CD4-positive, alpha-beta T cell treated with Interleukin-4 for 1 hour (primary cell): ENCODE results near the gene CFAP410.
A peak's percentile ranks its signal among the peaks of the same experiment; 100 is the strongest.
"Not testable (repeated sequence)": the region's sequence is repeated elsewhere in the genome, so short reads cannot be mapped to it uniquely, and the experiment has no call there.

Experiments
- DNase-seq, 2 donors: peaks; one replicate each; pipeline ENCODE4 v3.0.0-alpha.2; 2020 to 2022

CFAP410 gene

DNA sequence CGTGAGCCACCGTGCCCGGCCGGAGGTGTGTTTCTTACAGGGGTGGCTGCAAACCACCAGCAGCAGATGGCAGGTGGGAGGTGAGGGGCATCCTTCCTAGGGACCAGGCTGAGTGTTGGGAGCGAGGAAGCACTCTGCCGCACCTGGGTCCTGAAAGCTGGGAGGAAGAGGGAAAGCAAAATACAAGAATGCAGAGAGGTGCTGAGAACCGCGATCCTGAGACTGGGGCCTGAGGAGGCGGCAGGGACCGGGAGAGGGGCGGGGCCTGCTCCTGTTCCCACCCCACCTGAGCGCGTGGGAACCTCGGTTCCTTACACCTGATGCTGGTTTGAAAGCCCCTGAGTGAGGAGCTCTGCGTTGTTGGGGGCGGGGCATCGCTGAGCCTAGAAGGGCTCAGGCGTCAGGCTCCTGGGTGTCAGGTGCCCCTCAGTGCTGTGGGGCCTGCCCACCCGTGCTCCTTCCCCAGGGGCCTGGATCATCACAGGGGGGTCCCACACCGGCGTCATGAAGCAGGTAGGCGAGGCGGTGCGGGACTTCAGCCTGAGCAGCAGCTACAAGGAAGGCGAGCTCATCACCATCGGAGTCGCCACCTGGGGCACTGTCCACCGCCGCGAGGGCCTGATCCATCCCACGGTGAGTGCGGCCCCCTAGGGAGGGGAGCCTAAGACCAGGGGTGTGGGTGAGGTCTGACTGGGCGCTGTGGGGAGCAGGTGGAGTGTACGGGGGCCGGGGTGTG is 29.7 kb upstream of the CFAP410 start:
- no peak for DNase-seq

DNA sequence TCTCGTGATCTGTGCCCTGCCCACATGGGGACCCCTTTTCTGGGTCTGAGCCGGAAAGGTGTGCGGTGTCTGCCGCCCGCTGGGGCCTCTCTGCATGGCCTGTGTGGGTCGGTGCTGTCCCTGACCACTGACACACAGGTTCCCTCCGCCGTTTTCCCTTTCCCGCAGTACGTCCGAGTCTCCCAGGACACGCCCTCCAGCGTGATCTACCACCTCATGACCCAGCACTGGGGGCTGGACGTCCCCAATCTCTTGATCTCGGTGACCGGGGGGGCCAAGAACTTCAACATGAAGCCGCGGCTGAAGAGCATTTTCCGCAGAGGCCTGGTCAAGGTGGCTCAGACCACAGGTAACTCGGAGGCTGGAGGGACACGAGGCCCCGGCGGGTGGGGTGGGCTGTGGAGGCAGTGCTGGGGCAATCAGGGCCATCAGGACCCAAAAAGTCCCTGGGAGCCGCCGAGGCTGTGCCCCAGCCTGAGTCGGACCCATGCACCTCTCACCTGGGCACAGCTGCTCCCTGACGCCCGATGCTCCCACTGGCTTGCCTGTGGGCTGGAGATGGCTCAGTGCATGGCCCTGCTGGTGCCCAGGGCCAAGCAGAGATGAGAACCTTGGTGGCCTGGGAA is 27.5 kb upstream of the CFAP410 start:
- DNase-seq: no peak

DNA sequence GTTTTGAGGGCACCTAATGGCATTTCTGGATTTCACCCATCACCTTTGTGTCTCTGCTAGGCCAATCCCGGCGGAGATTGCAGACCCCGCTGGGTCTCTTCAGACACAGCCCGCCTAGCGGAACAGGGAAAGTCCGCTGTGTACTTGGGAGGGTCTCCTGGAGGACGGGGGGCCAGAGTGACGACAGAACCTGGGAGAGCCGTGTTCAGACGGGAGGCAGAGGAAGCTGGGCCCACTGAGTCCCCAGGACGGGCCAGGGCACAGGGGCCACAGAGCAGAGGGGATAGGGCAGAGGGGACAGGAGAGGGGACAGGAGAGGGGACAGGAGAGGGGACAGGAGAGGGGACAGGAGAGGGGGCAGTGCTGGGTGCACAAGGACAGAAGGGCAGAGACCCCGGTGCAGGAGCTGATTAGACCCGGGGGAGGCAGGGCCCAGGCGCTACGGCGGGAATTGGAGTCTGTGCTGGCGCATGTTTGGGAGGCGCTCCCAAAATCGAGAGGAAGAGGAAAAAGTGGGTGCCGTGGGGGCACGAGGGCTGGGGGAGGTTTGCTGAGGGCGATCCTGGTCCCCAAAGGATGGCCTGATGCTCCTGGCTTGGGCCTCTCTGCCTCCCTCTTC is 26.9 kb upstream of the CFAP410 start:
- DNase-seq: no peak

DNA sequence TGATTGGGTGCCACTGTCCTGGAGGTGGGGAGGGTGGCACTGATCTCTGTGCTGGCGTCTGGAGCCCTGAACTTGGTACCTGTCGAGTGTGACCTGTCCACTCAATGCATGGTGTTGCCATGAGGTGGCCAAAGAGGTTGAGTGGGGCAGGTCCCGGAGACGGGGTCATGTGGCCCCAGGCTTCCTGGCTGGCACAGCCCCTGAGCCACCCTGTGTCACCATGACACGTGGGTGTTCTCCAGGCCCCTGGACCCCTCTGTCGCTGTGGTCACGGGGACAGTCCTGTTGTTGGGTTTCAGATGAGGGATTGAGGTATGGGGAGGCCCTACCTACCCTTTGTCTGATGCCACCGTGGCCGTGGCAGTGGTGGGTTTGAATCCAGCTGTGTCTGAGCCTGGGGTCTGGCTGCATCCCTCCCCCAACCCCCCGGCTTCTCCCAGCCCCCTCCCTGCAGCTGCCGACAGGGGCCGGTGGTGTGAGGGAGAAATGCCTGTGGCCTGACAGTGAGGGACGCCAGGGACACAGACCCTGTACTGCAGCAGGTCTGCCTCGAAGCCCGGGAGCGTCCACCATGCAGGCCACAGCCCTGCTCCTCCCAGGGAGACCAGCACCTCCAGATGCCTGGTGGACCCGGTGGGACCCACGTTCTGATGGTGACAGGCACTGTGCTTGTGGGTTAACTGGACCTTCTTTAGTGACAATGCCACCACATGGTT is 26.2 kb upstream of the CFAP410 start:
- no peak for DNase-seq

DNA sequence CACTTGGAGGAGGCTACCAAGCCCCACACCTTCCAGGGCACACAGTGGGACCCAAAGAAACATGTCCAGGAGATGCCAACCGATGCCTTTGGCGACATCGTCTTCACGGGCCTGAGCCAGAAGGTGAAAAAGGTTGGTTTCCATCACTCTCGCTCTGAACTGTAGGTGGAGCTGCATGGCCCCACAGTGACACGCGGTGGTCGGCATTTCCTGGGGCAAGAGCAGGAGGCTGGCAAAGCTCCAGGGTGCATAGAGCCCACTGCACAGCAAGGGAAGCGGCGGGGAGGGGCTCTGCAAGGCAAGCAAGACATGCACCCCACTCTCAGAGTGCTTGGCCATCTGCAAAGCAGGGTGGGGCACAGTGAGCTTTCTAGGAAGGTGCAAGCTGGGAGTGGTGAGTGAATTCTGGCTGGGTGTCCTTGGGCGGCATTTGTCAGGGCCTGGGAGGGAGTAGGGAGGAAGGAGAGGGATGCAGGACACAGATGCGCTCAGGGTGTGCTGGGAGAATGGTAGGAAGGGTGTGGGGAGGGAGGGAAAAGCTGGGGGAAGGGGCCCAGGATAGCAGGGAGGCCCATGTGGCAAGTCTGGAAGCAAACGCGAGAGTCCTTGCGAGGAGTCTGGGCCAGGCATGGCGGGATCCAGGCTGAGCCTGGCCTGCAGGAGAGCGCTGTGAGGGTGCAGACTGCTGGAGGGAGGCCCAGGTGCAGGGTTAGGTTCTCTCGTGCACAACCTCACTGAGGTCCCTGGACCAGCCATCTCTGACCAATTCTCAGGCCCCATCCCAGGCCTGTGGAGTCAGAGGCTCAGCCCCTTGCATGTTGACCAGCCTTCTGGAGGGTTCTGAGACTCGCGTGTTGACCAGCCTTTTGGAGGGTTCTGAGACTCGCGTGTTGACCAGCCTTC is 25.2 kb upstream of the CFAP410 start:
- no peak for DNase-seq

DNA sequence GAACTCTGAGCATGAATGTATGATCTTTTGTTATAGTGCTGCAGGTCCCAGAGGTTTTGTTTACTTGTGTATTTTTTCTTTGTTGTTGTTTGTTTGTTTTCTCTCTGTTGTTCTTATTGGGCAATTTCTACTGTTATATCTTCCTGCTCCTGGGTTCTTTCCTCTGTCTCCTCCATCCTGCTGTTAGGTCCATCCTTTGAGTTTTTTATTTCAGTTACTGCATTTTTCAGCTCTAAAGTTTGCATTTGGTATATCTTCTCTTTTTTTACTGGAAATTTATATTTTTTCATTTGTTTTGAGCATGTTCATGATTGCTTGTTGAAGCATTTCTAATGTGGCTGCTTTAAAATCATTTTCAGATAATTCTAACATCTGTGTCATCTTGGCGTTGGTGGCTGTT is 24.1 kb upstream of the CFAP410 start:
- no peak for DNase-seq

DNA sequence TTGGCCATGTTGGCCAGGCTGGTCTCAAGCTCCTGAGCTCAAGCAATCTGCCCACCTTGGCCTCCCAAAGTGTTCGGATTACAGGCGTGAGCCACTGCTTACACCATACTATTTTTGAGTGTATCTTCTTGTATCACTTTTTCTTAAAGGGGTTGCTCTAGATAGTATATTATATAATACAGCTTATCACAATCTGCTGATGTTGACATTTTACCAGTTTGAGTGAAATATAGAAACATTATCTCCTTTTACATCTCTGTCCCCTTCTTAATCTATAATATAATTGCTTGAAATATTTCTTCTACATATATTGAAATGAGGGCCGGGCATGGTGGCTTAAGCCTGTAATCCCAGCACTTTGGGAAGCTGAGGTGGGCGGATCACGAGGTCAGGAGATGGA is 22.7 kb upstream of the CFAP410 start:
- not testable (repeated sequence) for DNase-seq

DNA sequence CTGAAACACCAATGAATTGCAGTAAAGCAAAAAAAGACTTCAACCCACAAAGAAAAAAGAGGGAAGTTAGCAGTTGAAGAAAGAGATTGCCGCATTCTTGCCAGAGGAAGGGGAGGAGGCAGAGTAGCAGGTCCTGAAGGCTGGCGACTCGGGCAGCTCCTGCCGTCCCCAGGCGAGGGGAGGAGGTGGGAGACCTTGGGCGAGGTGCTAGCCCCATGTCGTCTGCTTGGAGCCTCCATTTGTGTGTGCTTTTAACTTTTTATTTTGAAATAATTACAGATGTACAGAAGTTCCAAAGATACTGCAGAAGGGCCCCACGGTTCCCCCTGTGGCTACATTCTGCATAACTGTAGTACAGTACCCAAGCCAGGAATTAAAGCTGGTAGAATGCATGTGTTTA is 21.0 kb upstream of the CFAP410 start:
- no peak for DNase-seq

DNA sequence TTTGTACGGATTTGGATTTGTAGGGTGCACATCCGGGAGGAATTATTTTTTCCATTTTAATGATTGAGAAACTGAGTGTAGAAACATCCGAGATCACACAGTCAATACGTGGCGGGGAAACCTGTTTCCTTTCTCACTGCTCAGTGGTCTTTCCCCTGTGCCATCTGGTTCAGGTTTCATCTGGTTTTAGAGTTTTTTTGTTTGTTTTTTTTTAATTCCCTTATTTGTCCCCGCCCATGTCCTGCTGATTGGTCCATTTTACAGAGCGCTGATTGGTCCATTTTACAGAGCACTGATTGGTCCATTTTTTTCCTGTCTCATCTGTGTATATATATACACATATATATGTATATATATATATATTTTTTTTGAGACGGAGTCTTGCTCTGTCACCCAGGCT is 20.2 kb upstream of the CFAP410 start:
- no peak for DNase-seq

DNA sequence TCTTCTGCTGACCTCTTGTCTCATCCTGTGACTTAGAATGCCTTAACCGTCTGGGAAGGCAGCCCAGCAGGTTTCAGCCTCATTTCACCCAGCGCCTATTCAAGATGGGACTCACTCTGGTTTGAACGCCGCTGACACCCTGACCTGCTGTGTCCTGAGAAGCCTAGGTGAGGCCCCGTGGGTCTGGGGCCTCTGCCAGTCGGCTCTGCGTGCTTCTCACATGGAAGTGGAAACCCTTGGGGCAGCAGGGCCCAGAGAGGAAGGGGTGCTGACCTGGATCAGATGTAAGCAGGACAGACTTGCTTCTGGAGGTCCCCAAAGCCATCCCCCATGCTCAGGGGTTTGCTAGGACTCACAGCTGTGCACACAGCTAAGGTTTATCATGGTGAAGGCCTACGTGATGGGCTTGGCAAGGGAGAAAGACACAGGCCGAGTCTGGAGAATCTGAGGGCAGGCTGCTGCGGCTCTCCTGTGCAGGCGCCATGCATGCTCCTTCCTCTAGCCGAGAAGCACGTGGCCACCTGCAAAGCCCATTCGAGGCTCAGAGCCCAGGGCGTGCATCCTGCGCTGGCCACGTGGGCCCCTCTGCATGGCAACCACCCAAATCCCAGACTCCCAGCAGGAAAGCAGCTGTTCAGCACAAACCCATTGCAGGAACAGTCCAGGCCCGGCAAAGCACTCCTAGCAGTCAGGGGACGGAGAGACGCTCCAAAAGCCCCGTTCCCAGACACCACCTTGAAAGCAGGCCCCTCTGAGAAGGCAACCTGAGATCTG is 18.1 kb upstream of the CFAP410 start:
- DNase-seq: no peak

DNA sequence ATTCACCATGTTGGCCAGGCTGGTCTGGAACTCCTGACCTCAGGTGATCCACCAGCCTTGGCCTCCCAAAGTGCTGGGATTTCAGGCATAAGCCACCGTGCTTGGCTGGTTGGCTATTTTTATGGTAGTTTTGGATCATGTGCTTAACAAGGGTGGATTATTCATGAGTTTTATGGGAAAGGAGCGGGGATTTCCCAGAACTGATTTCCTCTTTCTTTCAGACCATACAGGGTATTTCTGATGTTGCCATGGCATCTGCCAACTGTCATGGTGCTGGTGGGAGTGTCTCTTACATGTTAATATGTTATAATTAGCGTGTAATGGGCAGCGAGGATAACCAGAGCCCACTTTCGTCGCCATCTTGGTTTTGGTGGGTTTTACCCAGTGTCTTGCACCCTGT is 17.4 kb upstream of the CFAP410 start:
- peak in 1 of 2 donors; percentile 21 for DNase-seq

DNA sequence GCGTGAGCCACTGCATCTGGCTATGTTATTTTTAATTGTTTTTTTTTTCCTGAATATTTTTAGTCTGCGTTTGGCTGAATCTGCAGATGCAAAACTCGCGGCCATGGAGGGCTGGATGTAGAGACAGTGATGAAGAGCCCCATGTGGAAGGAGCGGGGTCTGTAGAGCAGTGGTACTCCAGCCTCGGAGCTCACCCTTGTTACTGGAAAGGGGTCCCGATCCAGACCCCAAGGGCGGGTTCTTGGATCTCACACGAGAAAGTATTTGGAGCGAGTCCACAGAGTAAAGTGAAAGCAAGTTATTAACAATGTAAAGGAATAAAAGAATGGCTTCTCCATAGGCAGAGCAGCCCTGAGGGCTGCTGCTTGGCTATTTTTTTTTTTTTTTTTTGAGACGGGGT is 17.0 kb upstream of the CFAP410 start:
- DNase-seq: no peak

DNA sequence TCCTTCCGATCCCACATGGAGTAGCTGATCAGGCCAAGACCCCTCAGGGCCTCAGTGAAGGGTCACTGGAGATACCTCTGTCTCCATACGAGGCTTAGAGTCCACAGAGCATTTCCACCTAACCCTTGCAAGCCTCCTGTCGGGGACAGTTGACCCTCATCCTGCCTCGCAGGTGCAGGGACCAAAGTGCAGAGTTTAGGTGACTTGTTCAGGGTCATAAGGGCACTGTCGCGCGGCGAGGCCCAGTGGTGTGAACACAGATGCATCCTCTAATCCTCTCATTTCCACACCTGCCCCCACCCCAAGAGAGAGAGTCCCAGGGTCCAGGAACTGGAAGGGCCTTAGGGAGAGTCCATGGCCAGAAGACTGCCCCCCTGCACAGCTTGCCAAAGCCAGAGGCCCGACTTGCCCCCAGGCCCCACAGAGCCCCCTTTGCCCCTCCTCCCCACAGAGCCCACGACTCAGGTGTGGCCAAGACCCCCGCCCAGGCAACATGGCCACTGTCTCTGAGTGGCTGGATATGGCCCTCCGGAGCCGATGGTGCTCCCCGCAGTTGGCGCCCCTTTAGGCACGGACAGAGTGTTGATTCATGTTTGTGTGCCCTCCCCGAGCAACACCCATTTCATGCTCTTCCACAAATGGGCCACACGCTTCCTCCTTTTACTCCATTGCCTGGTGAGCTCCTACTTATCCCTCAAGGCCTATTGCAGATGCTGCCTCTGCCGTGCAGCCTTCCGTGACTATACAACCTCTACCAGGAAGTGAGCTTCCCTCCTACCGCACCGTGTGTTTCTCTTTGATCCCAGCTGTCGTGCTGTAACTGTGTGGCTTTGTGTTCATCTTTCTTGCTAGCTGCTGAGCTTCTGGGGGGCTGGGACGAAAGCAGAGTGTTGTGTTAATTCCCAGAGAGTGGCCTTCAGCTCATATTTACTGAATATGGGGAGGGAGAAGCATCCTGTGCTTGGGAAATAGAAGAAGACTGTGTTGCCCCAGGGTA is 15.9 kb upstream of the CFAP410 start:
- DNase-seq: peak in 1 of 2 donors; percentile 21

DNA sequence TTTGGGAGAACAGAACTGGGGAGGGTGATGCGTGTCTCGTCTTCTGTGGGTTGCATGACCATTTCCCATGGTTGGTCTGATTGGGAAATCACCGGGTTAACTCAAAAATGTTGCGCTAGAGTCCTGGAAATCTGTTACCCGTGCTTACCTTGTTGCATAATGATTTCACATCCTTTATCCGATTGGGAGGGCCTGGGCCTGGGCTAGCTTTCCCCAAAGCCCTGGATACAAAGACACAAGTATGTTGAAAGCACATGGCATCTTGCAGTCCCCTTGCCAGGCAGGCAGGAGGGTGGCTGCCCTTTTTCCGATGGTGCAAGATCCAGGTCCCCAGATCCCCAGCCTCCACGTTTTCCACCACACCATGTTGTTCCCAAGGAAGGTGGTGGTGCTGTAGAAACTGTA is 14.8 kb upstream of the CFAP410 start:
- peak in 1 of 2 donors; percentile 30 for DNase-seq

DNA sequence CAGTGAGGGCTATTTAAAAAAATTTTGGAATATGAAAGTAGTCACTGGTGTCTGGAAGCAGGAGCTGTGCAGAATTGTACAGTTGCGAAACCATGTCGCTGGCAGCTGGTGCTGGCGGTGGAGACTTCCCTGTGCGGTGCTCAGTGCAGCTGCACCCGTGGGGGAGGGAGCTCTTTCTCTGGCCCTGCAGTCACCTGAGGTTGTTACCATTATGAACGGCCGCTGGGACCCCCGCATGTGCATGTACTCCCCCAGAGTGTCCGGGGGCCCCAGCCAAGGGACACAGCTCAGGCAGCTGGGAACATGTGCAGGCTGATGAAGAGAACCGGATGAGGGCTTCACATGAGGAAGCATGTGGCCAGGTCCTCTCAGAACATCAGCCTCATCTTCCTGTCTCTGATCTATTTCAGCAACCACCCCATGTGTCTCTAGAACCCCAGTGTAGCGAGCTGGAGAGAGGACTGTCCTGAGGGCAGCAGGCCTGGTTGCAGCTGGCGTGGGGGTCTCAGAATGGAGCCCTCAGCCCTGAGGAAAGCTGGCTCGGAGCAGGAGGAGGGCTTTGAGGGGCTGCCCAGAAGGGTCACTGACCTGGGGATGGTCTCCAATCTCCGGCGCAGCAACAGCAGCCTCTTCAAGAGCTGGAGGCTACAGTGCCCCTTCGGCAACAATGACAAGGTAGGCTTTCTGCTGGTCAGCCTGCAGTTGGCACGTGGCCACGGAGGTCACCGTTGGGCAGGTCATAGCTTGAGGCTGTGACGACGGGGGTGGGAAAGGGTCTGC is 14.2 kb upstream of the CFAP410 start, which contains the start of gene TRPM2:
Gene TRPM2 (plus strand): TSS at position 431 of the 780 bp plus-strand sequence. CDS start 80 bp downstream, at position 511.
- DNase-seq: peak; percentile 33 to 43

DNA sequence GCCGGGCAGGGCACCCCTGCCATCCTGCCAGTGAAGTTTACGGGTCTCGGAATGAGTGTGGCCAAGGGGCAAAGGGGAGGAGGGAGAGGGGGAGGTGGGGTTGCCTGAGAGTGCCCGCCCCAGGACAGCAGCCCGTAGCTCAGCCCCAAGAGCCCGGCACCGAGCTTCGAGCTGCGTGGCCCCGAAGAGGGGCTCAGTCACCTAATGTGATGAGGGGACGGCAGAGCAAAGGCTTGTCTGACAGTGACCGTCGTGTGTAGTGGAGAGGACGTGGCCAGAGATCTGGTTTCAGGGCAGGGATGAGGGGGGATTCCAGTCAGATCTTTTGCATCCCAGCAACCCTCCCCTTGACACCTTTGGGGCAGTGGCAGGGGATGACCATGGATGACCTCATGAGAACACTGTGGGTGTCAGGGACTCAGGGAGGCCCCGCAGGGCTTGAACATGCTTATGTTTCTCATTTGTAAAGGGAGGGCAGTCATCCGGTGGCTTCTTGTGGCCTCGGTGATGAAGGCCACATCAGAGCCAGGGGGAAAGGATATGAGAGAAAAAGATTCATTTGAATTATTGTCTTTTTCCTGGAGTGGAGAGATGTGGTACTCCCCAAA is 13.2 kb upstream of the CFAP410 start:
- DNase-seq: no peak

DNA sequence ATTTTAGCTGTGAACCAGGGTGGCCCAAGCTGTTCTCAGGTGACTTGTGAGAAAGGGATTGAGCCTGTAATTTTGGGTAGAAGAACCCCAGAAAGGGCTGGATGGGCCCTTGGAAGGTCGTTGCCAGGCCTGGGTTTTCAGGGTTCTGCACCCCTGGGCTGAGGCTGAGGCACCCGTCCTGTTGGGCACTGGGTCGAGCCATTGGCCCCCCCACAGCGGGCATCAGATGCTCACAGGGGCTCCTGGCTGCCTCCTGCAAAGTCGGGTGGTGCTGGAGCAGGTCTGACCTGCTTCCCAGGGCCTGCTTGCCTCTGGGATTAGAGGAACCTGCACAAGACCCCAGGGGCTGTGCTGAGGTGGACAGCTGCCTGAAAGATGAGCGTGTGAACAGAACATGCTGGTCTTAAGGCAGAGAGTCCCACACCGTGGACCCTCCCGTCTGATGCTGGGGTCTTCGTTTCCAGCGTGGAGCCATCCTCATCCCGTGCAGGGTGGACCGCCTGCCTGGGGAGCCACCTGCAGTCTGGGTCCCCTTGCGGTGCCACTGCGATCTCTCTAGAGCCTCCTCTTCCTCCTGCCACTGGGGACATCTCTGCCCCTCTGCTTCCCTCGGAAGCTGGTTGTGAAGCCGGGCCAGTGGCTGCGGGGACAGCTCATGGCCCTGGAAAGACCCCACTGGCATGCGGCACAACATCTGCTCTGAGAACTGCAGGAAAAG is 12.5 kb upstream of the CFAP410 start:
- no peak for DNase-seq

DNA sequence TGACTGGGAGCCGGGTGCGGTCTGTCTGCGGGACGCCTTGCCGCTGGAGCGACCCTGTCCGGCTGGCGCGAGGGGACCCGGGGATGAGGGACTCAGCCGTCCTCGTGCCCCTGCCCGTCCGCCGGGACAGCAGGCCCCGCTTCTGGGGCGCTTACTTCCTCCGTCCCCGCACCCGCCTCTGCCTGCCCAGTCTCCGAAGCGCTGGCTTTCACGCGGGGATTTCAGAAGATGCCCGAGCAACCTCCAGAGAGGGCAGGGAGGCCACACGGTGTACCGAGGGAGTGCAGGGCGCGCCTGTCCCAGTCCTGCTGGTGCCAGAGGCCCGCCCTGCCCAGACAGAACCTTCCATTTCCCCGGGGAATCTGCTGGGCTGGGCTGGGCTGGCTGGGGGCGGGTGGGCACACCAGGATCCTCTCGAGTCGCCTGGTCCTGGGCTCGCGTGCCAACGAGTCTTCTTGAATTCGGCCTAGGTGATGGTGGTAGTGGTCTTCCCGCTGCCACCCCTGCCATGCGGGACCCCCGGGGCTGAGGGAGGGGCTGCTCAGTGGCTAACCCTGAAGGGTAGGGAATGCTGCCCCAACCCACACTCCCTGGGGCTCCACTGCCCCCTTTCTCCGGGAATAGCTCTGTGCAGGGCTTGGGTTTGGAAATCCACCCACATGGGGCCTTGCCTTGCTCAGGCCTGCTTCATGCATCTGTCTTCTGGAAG is 11.7 kb upstream of the CFAP410 start:
- DNase-seq: no peak
